Measurements from ENCODE around the gene SEC16A. TPM values are rescaled to one million over a fixed set of nuclear protein-coding genes. Genes with fewer than 3 reads are reported as not detected.
A peak's percentile ranks its signal among the peaks of the same experiment; 100 is the strongest.
"Not testable (repeated sequence)": the region's sequence is repeated elsewhere in the genome, so short reads cannot be mapped to it uniquely, and the experiment has no call there.

SEC16A gene
- total RNA-seq, 6 experiments from 2014 or later: 63.2 to 98.6 (median 75.5) TPM

GRCh38 chr9:136409557-136410455 lies 73.0 kb downstream of the SEC16A start:
- H3K27me3 Mint-ChIP-seq (ENCODE audit: insufficient read depth): peaks cover 2% of the 10 kb centered on the region
- peaks cover 31% of the 10 kb centered on the region for H3K4me1 Mint-ChIP-seq (ENCODE audit: low read depth)
- H3K4me3 Mint-ChIP-seq: peak overlapping the region; percentile 98
- TF ChIP-seq CTCF (IDR thresholded peaks at IDR 0.05): no peak
- peak overlapping the region; percentile 91 for H3K27ac Mint-ChIP-seq
- H3K9me3 Mint-ChIP-seq: no peaks in the 10 kb centered on the region
- DNase-seq: peak; percentile 24
- peaks cover 34% of the 10 kb centered on the region for H3K36me3 Mint-ChIP-seq (ENCODE audit: low read depth)

GRCh38 chr9:136407911-136408310 lies 74.9 kb downstream of the SEC16A start:
- Mint-ChIP-seq H3K9me3 (no peaks in the 10 kb centered on the region), H3K4me1 (ENCODE audit: low read depth) (peaks cover 31% of the 10 kb centered on the region), H3K36me3 (ENCODE audit: low read depth) (peaks cover 25% of the 10 kb centered on the region), H3K27ac (no peak overlapping the region), H3K4me3 (peak overlapping the region; percentile 24; the same call in 1 of the 2 replicates), H3K27me3 (ENCODE audit: insufficient read depth) (peaks cover 2% of the 10 kb centered on the region)
- DNase-seq: no peak
- no peak for TF ChIP-seq CTCF (IDR thresholded peaks at IDR 0.05)

- not testable (repeated sequence) for H3K9me3 Mint-ChIP-seq; DNase-seq; H3K27me3 Mint-ChIP-seq (ENCODE audit: insufficient read depth); H3K4me3 Mint-ChIP-seq; H3K27ac Mint-ChIP-seq
- H3K4me1 Mint-ChIP-seq (ENCODE audit: low read depth): peaks cover 26% of the 10 kb centered on the region
- peaks cover 20% of the 10 kb centered on the region for H3K36me3 Mint-ChIP-seq (ENCODE audit: low read depth)
Measured at GRCh38 chr9:136407061-136407460, 75.8 kb downstream of the SEC16A start.

- Mint-ChIP-seq H3K4me1 (ENCODE audit: low read depth) (peaks cover 14% of the 10 kb centered on the region), H3K36me3 (ENCODE audit: low read depth) (peaks cover 18% of the 10 kb centered on the region)
- not testable (repeated sequence) for DNase-seq; H3K27ac Mint-ChIP-seq; H3K9me3 Mint-ChIP-seq; H3K27me3 Mint-ChIP-seq (ENCODE audit: insufficient read depth); H3K4me3 Mint-ChIP-seq
Measured at GRCh38 chr9:136405904-136406303, 76.9 kb downstream of the SEC16A start.

- no peaks in the 10 kb centered on the region for H3K9me3 Mint-ChIP-seq
- no peak overlapping the region for H3K4me3 Mint-ChIP-seq
- no peak for DNase-seq
- H3K27ac Mint-ChIP-seq: no peak overlapping the region
- peaks cover 6% of the 10 kb centered on the region for H3K27me3 Mint-ChIP-seq (ENCODE audit: insufficient read depth)
- H3K36me3 Mint-ChIP-seq (ENCODE audit: low read depth): peaks cover 18% of the 10 kb centered on the region; the same call in 1 of the 2 replicates
- H3K4me1 Mint-ChIP-seq (ENCODE audit: low read depth): peaks cover 14% of the 10 kb centered on the region
- no peak for TF ChIP-seq CTCF (IDR thresholded peaks at IDR 0.05)
Measured at GRCh38 chr9:136405481-136405880, 77.4 kb downstream of the SEC16A start.

- Mint-ChIP-seq H3K4me3 (no peak overlapping the region), H3K27me3 (ENCODE audit: insufficient read depth) (peaks cover 6% of the 10 kb centered on the region), H3K4me1 (ENCODE audit: low read depth) (peaks cover 13% of the 10 kb centered on the region), H3K27ac (no peak overlapping the region), H3K9me3 (no peaks in the 10 kb centered on the region), H3K36me3 (ENCODE audit: low read depth) (peaks cover 18% of the 10 kb centered on the region; the same call in 1 of the 2 replicates)
- no peak for TF ChIP-seq CTCF (IDR thresholded peaks at IDR 0.05)
- no peak for DNase-seq
Measured at GRCh38 chr9:136404801-136405136, 78.1 kb downstream of the SEC16A start.

All from HFFc6 (cell line).